Activated CD4-positive, alpha-beta T cell treated with anti-CD3 and anti-CD28 coated beads, Interleukin-10, Interleukin-2, amounts not matched to agents 100 ng/mL and 50 ng/mL, durations not matched to agents 16 hours and 8 hours (primary cell): ENCODE measurements around the gene ERCC2.
"Not testable (repeated sequence)": the region's sequence is repeated elsewhere in the genome, so short reads cannot be mapped to it uniquely, and the experiment has no call there.

Source experiments
- DNase-seq: peaks from one replicate; pipeline ENCODE4 v3.0.0-alpha.2; 2020

ERCC2 gene

GRCh38 chr19:45370410-45371204 is at the start of gene ERCC2:
Gene ERCC2, minus strand, starts transcription at chr19:45370573. Its CDS starts 33 bp downstream, at chr19:45370540.
- DNase-seq: peak; percentile 100

GRCh38 chr19:45419895-45420294 is 49.5 kb upstream of the ERCC2 start:
- DNase-seq: no peak

- peak; percentile 52 for DNase-seq
Measured at GRCh38 chr19:45419396-45419795, 49.0 kb upstream of the ERCC2 start.

GRCh38 chr19:45418802-45419201 is 48.4 kb upstream of the ERCC2 start:
- DNase-seq: no peak

GRCh38 chr19:45417151-45417550 is 46.8 kb upstream of the ERCC2 start:
- no peak for DNase-seq

GRCh38 chr19:45414468-45414867 is 44.1 kb upstream of the ERCC2 start:
- DNase-seq: no peak

- DNase-seq: no peak
Measured at GRCh38 chr19:45413497-45413896, 43.1 kb upstream of the ERCC2 start.

GRCh38 chr19:45410330-45410729 is 40.0 kb upstream of the ERCC2 start:
- DNase-seq: not testable (repeated sequence)

GRCh38 chr19:45409557-45409920 is 39.2 kb upstream of the ERCC2 start:
- DNase-seq: no peak

- DNase-seq: no peak
Measured at GRCh38 chr19:45408830-45409556, 38.6 kb upstream of the ERCC2 start.

GRCh38 chr19:45408121-45408520 is 37.7 kb upstream of the ERCC2 start:
- no peak for DNase-seq

- not testable (repeated sequence) for DNase-seq
Measured at GRCh38 chr19:45407585-45407984, 37.2 kb upstream of the ERCC2 start.

- DNase-seq: no peak
Measured at GRCh38 chr19:45407091-45407375, 36.7 kb upstream of the ERCC2 start.

GRCh38 chr19:45406226-45407090 is 36.1 kb upstream of the ERCC2 start, which contains the start of gene POLR1G:
Gene POLR1G, plus strand, starts transcription at chr19:45406644. Its CDS starts 53 bp downstream, at chr19:45406697.
- peak; percentile 90 for DNase-seq

GRCh38 chr19:45405435-45406225 is 35.3 kb upstream of the ERCC2 start:
- peak; percentile 89 for DNase-seq

GRCh38 chr19:45404557-45405434 is 34.4 kb upstream of the ERCC2 start, which contains the start of gene PPP1R13L:
Gene PPP1R13L, minus strand, starts transcription at chr19:45405069. Its CDS starts 6,751 bp downstream, at chr19:45398318.
- DNase-seq: peak; percentile 77

- peak; percentile 77 for DNase-seq
Measured at GRCh38 chr19:45403781-45404556, 33.6 kb upstream of the ERCC2 start.

GRCh38 chr19:45403272-45403671 is 32.9 kb upstream of the ERCC2 start:
- DNase-seq: no peak

- peak; percentile 29 for DNase-seq
Measured at GRCh38 chr19:45402298-45403061, 32.1 kb upstream of the ERCC2 start.

- DNase-seq: no peak
Measured at GRCh38 chr19:45401815-45402214, 31.4 kb upstream of the ERCC2 start.
